Loucy (cell line): ENCODE data around the gene DENND2A.

Source experiments
- H2AFZ ChIP-seq: fragments of 200-600 bp; sonication (generic); 2 replicates; pipeline ENCODE4 v1.6.0; 2016; ENCODE audit warnings: antibody characterized with exemption, mild to moderate bottlenecking, low read length, moderate library complexity
- H3F3A ChIP-seq: fragments of 200-600 bp; 2 replicates; pipeline ENCODE4 v1.6.0; 2016; ENCODE audit warnings: antibody characterized with exemption, low read depth, mild to moderate bottlenecking
- H3K27me3 ChIP-seq: fragments of 200-600 bp; sonication (generic); 2 replicates; pipeline ENCODE4 v1.6.1; 2014; ENCODE audit warnings: low read length, mild to moderate bottlenecking; ENCODE audit not compliant: insufficient read depth, poor library complexity, severe bottlenecking
- H3K36me3 ChIP-seq: fragments of 200-600 bp; sonication (generic); 2 replicates; pipeline ENCODE4 v1.6.1; 2016; ENCODE audit warnings: low read length; ENCODE audit not compliant: insufficient read depth
- H3K4me1 ChIP-seq: fragments of 200-600 bp; sonication (generic); 2 replicates; pipeline ENCODE4 v1.5.1; 2014; ENCODE audit warnings: low read length, mild to moderate bottlenecking; ENCODE audit not compliant: insufficient read depth, poor library complexity, severe bottlenecking
- H3K4me2 ChIP-seq: fragments of 200-600 bp; sonication (generic); 2 replicates; pipeline ENCODE4 v1.6.0; 2014; ENCODE audit warnings: antibody characterized with exemption, low read length, low read depth, mild to moderate bottlenecking; ENCODE audit not compliant: poor library complexity, severe bottlenecking
- H3K4me3 ChIP-seq: fragments of 200-600 bp; sonication (generic); 2 replicates; pipeline ENCODE4 v1.5.1; 2014; ENCODE audit warnings: low read length, mild to moderate bottlenecking, mixed read lengths; ENCODE audit not compliant: poor library complexity, severe bottlenecking
- H3K79me2 ChIP-seq: fragments of 200-600 bp; sonication (generic); 2 replicates; pipeline ENCODE4 v1.6.1; 2014; ENCODE audit warnings: low read length; ENCODE audit not compliant: insufficient read depth
- H3K9ac ChIP-seq: fragments of 200-600 bp; sonication (generic); 2 replicates; pipeline ENCODE4 v1.6.0; 2014; ENCODE audit warnings: mild to moderate bottlenecking, low read depth, low read length, moderate library complexity; ENCODE audit not compliant: poor library complexity, severe bottlenecking
- H3K9me2 ChIP-seq: fragments of 200-600 bp; sonication (generic); replicated peaks from 2 replicates; pipeline ENCODE4 v1.6.1; 2016; ENCODE audit warnings: low read depth, low read length, mixed read lengths
- H3K9me3 ChIP-seq: fragments of 200-600 bp; sonication (generic); 2 replicates; pipeline ENCODE4 v1.6.1; 2014; ENCODE audit warnings: mild to moderate bottlenecking, antibody characterized with exemption, low read length, low read depth; ENCODE audit not compliant: insufficient read depth
- H4K20me1 ChIP-seq: fragments of 200-600 bp; sonication (generic); 2 replicates; pipeline ENCODE4 v1.6.0; 2014; ENCODE audit warnings: antibody characterized with exemption, low read length, mild to moderate bottlenecking; ENCODE audit not compliant: insufficient read depth, poor library complexity, severe bottlenecking
- EZH2phosphoT487 ChIP-seq: fragments of 200-600 bp; IDR thresholded peaks from 2 replicates; pipeline ENCODE4 v1.6.1; 2018; ENCODE audit warnings: antibody characterized with exemption, mild to moderate bottlenecking, moderate library complexity, borderline replicate concordance
- TF ChIP-seq, protein P1 (sequence below): fragments of 200-600 bp; sonication (generic); conservative IDR thresholded peaks from 2 replicates; pipeline ENCODE4 v1.5.1; 2014; ENCODE audit warnings: mild to moderate bottlenecking, antibody characterized with exemption, low read length

DENND2A gene

DNA sequence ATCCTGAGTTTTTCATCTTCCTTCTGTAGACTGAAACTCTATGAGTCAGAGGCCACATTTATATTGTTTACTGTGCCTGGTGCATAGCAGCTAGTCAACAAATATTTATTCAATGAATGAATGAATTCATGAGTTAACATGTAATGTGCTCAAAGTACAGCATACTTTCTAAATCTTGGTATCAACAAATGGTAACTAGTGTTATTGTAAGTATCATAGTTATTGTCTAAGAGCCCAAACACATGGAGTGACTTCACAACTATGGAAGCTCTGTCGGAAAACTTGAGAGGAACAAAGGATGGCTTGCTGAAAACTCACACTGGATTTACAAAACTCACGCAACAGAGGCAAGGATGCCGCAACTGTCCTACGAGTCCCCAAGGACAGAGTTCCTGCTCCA is 35.9 kb downstream of the DENND2A start:
- Histone ChIP-seq H3K27me3 (no peaks in the 10 kb centered on the region), H3K4me3 (no peak overlapping the region), H3K9me2 (no peaks in the 10 kb centered on the region), H3K36me3 (no peaks in the 10 kb centered on the region), H3K79me2 (no peaks in the 10 kb centered on the region), H3K4me2 (no peak overlapping the region), H3K4me1 (no peaks in the 10 kb centered on the region), H2AFZ (no peak overlapping the region), H3F3A (no peaks in the 10 kb centered on the region), H3K9me3 (no peaks in the 10 kb centered on the region), H3K9ac (no peak overlapping the region), H4K20me1 (no peaks in the 10 kb centered on the region)
- TF ChIP-seq EZH2phosphoT487, result no peak
- TF ChIP-seq, protein P1, sequence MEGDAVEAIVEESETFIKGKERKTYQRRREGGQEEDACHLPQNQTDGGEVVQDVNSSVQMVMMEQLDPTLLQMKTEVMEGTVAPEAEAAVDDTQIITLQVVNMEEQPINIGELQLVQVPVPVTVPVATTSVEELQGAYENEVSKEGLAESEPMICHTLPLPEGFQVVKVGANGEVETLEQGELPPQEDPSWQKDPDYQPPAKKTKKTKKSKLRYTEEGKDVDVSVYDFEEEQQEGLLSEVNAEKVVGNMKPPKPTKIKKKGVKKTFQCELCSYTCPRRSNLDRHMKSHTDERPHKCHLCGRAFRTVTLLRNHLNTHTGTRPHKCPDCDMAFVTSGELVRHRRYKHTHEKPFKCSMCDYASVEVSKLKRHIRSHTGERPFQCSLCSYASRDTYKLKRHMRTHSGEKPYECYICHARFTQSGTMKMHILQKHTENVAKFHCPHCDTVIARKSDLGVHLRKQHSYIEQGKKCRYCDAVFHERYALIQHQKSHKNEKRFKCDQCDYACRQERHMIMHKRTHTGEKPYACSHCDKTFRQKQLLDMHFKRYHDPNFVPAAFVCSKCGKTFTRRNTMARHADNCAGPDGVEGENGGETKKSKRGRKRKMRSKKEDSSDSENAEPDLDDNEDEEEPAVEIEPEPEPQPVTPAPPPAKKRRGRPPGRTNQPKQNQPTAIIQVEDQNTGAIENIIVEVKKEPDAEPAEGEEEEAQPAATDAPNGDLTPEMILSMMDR, result no peak

DNA sequence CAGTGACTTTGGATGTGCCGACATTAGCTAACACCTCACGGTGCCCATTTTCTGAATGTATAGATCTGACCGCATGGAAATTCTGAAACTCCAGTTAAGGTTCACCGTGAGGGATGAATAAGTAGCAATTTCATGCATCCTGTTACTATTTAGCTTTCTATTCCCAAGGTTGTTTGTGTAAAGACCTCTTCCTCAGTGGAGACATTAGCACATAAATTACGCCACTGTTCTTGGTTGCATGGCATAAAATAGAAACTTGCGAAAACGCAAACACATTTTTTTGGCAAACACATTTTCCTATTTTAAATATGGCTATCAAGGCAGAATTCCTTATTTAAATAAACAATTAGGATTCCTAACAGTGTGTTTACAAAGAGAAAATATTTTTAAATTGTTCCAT is 36.5 kb downstream of the DENND2A start:
- H3K79me2 ChIP-seq, result no peaks in the 10 kb centered on the region
- H3K9me2 ChIP-seq, result no peaks in the 10 kb centered on the region
- H3K4me2 ChIP-seq, result no peak overlapping the region
- H3K9me3 ChIP-seq, result no peaks in the 10 kb centered on the region
- no peak overlapping the region for H2AFZ ChIP-seq
- TF ChIP-seq, protein P1, result no peak
- TF ChIP-seq EZH2phosphoT487, result no peak
- no peaks in the 10 kb centered on the region for H4K20me1 ChIP-seq
- no peak overlapping the region for H3K4me3 ChIP-seq
- no peak overlapping the region for H3K9ac ChIP-seq
- no peaks in the 10 kb centered on the region for H3K27me3 ChIP-seq
- no peaks in the 10 kb centered on the region for H3K36me3 ChIP-seq
- H3K4me1 ChIP-seq, result no peaks in the 10 kb centered on the region
- H3F3A ChIP-seq, result no peaks in the 10 kb centered on the region

DNA sequence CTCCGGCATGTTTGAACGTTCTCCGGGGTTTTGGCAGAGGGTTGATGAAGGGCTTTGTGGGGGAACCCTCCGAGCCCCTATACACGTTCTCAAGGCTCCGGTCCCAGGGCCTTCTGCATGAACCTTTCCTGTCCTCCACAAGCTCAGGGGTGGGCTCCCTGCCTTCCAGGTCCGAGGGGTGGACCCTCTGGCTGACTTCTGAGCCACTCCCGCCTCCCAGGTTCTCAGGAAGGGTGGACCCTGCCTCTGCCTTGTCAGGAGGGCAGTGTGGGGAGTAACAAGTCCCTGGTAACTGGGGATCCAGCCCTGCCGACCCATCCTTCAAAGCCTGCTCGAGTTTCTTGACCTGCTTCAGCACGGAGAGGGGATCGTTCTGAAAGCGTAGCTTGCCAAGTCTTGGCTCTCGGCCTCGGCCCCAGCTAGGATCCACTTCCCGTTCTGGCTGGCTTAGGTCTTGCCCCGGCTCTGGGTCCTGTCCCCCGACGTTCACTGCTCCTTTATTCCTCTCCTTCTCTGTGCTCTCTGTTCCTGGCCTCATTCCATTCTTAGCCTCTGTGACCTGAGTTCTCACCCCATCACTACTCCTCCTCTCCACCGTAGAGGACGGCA is 38.9 kb downstream of the DENND2A start:
- no peak overlapping the region for H3K4me3 ChIP-seq
- H3K36me3 ChIP-seq, result no peaks in the 10 kb centered on the region
- no peak overlapping the region for H3K4me2 ChIP-seq
- H3F3A ChIP-seq, result no peaks in the 10 kb centered on the region
- H3K27me3 ChIP-seq, result no peaks in the 10 kb centered on the region
- no peaks in the 10 kb centered on the region for H4K20me1 ChIP-seq
- H3K9me3 ChIP-seq, result no peaks in the 10 kb centered on the region
- no peaks in the 10 kb centered on the region for H3K9me2 ChIP-seq
- H3K79me2 ChIP-seq, result no peaks in the 10 kb centered on the region
- no peaks in the 10 kb centered on the region for H3K4me1 ChIP-seq
- no peak overlapping the region for H3K9ac ChIP-seq
- no peak overlapping the region for H2AFZ ChIP-seq
- TF ChIP-seq, protein P1, result no peak
- TF ChIP-seq EZH2phosphoT487, result no peak
